ENCODE data around the gene RAMP3.
A peak's percentile ranks its signal among the peaks of the same experiment; 100 is the strongest.
"Not testable (repeated sequence)": the region's sequence is repeated elsewhere in the genome, so short reads cannot be mapped to it uniquely, and the experiment has no call there.

Gene RAMP3

DNA sequence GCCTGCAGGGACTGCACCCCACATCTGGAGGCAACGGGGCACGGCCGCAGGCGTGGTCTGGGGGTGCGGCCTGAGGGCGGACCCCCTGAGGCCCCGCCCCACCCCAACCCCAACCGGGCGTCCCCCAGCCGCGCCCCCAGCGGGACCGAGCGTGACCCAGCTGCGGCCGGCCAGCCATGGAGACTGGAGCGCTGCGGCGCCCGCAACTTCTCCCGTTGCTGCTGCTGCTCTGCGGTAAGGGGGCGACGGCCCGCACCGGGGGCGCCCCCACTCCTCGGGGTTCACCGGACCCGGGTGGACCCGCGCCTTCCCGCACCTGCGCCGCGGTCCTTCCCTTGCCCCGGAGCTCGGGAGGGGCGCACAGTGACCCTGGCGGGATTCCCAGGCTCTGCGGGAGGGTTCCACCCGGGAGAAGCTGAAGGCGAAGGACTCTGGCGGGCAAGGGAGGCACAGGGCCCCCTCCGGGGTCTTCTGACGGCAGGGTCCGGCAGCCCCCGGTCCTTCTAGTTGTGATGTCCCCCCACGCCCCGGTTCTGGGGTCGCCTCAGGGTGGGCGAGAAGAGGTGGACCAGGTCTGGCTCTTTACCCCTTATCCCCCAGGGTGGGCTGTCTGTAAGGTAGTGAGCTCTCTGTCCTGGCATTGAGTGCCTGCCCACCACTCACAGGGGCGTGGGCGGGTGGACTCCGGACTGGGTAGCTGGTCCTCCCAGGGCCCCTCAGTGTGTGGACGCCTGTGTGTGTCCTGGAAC is at the start of gene RAMP3:
TSS of gene RAMP3 (plus strand) at position 139 of the 749 bp plus-strand sequence. CDS start at position 177, 38 bp downstream.
- no peak for DNase-seq (ENCODE audit: low spot score)

DNA sequence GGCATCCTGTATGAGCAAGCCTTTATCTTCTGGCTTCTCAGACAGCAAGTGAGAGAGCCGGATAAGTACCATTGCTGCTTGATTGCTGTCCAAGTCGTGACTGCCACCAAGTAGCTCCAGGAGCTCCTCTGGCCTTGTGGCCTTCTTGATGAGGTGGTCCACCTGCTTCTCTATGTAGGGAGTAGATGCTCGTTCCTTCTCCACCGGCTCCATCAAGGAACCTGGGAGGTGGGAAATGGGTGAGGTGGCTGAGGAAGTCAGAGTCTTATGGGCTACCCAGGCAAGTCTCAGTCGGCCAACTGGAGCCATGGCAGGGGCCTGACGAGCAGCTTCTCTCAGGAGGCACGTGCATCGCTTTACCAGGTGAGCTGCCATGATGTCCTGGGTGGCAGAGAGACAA is 48.7 kb upstream of the RAMP3 start:
- DNase-seq (ENCODE audit: low spot score), result no peak

DNA sequence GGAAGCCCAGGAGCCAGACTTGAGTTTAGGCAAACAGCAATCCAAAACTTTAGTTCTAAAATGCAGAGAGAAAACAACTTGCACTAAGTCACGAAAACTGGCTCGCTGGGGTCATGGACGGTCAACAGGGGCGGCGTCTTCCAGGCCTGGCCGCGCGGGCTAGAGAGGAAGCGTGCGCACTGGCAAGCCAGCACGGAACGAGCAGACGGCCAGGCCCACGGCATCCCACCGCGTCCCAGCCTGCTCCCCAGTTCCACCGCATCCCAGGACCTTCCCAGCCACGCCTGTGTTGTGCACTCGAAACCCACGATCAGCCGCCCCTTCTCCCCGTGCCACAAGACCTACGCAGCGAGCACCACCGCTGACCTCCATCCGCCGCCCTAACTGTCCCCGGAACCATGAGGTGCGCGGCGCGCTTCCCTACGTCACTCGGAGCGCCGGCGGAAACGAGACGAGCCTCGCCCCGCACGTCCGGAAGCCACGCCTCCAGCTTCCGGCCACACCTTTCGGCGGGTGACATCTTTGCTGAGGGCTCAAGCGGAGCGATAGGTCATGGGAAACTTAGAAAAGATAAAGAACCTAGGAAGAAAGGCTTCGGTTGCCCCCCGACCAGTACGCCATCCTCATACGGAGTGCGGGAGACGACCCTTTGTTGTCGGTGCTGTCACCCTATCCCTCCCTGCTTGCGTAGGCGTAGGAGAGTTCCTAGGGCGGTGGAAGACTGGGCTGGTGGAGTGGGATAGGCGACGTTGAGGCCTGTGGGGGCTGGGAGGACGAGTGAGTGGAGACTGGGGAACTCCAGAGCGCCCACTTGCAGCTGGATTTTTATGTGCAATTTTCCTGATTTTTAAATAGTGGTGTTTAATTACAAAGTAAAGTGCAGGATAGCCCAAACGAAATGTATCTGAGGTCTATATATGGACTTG is 46.0 kb upstream of the RAMP3 start, which contains the start of gene TBRG4:
TSS of gene TBRG4 (minus strand) at position 400 of the 926 bp plus-strand sequence. CDS start 2,460 bp downstream, outside the sequence.
- peak; percentile 94 for DNase-seq (ENCODE audit: low spot score)

DNA sequence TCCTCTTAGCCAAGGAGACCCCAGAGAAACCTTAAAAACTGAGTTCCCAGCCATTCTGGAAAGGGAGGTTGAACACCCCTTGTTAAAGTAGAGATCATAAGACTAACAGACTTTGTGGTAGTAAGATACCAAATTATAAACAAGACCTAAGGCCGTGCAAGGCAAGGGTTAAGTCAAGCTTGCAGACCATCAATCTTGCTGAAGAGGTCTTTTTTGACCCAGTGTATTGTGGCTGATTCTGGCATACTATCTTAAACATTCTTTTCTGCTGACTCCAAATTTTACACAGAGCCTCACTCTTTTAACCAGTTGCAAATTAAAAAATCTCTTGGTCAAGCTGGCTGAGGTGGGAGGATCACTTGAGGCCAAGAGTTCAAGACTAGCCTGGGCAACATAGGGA is 44.9 kb upstream of the RAMP3 start:
- no peak for DNase-seq (ENCODE audit: low spot score)

DNA sequence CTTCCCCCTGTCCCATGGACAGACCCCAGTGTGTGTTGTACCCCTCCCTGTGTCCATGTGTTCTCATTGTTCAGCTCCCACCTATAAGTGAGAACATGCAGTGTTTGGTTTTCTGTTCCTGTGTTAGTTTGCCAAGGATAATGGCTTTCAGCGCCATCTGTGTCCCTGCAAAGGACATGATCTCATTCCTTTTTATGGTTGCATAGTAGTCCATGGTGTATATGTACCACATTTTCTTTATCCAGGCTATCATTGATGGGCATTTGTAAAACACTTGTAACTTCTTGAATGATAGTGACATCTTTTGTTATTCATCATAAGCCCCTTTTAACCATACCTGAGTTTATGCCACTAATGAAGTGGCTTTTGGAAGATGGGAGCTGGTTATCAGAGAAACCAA is 43.3 kb upstream of the RAMP3 start:
- DNase-seq (ENCODE audit: low spot score), result not testable (repeated sequence)

GRCh38 chr7:45114926-45115325 is 42.7 kb upstream of the RAMP3 start:
- no peak for DNase-seq (ENCODE audit: low spot score)

DNA sequence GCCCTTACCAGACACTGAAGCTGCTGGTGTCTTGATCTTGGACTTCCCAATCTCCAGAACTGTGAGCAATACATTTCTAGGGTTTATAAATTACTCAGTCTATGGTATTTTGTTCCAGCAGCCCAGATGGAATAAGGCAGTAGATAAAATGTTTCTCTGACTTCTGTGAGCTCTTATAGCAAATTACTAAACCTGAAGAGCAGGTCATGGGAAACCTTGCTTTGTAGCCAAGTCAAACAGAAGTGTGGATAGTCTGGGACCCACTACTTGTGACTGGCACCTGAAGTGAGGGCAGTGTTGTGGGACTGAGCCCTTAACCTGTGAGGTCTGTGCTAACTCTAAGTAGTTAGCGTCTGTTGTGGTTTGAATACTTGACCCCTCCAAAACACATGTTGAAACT is 41.5 kb upstream of the RAMP3 start:
- DNase-seq (ENCODE audit: low spot score), result no peak

- DNase-seq (ENCODE audit: low spot score), result no peak
Observed at GRCh38 chr7:45117582-45117981, 40.0 kb upstream of the RAMP3 start.

DNA sequence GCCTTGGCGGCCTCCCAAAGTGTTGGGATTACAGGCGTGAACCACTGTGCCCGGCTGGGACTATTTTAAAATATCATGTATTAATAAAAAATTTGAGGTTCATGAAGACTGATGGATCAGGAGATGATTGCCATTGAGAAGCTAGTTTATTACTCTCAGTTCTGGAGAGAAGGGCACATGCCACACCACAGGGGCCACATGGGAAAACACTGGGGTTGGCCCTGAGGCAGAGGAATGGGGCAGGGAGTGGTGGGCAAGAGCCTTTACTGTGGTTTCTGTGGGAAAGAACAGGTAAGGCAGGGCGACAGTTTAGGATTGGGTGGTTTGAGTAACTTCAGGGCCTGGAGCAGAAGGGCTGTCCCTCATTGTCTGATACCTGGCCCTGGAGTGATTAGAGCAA is 39.3 kb upstream of the RAMP3 start:
- DNase-seq (ENCODE audit: low spot score), result no peak

DNA sequence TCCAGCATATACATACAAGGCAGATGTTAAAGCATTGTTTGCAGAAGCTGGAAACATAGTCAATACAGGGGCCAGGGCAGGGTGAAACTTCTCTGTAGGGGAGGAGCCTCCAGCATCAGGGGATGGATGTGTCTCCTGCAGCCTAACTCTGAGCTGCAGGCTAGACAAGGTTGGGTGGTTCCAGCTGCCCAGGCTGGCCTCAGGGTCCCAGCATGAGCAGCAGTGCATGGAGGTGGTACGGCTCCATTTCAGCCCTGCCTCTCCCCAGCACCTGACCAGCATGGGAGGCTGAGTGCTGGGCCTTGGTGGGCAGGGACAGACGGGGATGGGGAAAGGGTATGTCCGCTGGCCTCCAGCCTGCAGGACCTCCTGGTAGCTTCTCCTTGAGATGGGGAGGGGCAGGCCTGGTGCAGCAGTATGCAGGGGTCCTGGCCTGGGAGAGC is 38.7 kb upstream of the RAMP3 start:
- DNase-seq (ENCODE audit: low spot score), result no peak

- DNase-seq (ENCODE audit: low spot score), result no peak
Observed at GRCh38 chr7:45119550-45119949, 38.0 kb upstream of the RAMP3 start.

DNA sequence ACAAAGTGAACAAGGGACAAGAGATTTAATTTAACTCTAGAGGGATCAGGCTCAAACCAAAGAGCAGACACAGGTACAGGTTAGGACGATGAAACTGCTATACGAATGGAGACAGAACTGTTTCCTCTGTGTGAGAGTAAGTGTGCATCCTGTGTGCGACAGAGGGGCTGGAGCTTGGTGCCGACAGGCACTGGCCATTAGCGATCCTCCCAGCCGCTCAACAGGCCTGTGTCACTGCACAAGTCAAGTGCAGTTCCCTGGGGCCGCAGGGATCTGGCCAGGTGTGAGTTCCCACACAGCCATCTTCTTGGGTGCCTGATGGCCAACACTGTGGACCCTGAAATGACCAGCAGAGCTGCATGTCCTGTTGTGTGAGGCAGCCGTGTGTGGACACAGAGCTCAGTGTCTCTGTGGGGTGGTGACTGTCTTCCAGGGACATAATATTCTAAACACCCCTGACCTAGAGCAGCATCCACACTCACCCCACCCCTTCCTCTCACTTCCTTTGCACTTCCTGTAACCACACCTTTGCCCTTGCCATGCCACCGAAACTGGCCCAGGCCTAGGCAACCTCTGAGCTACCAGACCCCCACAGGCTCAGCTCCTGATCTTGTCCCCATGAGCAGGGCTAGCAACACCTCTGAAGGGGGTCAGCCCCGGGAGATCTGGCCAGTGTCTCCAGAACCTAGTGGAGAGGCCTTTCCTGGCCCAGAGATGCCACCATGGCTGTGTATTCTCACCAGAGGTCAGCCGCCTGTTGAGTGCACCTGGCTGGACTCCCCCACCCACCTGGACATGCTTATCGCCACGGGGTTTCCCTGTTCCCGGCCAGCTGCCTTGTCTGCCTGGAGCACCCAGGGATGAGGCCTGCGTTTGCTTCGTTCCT is 34.4 kb upstream of the RAMP3 start:
- DNase-seq (ENCODE audit: low spot score), result no peak

DNA sequence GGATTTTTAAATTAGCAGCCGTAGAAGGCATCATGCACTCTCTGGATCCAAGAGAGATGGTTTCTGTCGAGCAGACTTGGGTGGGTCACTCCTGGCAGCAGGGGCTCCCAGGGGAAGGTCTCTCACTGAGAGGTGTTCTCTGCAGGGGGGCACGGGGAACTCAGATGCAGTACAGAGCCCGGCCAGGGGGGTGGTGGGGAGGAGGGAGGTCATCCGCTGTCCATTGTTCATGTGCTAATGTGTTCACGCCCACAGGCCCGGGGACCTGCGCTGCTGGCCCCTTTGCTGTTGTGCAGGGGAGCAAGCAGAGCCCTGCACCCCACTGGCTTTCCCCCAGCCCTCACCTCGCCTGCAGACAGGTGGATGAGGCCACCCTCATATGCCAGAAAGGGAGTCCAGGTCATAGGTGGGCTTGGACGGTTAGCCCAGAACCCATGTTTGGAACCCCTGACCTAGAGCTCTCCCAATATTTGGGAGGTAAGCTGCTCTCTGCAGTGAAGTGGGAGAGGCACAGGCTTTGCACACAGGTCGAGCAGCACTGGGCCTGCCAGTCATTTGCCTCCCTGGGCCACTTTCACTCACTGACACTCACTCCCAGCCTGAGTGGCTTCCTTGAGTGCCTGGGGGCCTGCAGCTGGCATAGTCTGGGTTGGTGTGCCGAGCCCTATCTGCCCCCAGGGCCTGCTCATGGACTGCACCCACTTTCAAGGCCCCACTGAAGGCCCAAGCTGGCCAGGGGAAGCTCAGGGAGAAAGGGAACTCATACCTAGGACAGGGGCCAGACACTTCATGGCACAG is 33.5 kb upstream of the RAMP3 start:
- no peak for DNase-seq (ENCODE audit: low spot score)

GRCh38 chr7:45125193-45125904 is 32.2 kb upstream of the RAMP3 start:
- DNase-seq (ENCODE audit: low spot score), result no peak

DNA sequence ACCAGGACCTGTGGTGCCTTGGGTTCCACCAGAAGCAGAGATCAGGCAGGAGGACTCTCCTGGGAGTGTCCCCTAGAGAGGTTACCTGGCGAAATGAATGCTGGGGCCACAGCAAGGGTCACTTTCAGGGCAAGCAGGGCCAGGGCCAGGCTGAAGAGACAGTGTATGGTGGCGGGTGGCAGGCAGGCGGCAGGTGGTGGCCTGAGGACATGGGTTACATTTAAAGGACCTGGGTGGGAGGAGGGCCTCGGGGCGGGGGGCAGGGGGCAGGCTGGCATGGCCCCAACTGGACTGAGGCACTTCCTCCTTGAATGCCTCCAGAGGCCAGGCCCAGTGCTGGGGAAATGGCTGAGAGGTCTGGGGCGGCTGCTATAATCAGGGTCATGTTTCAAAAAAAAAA is 31.4 kb upstream of the RAMP3 start:
- no peak for DNase-seq (ENCODE audit: low spot score)

GRCh38 chr7:45126920-45127319 is 30.7 kb upstream of the RAMP3 start:
- no peak for DNase-seq (ENCODE audit: low spot score)

DNA sequence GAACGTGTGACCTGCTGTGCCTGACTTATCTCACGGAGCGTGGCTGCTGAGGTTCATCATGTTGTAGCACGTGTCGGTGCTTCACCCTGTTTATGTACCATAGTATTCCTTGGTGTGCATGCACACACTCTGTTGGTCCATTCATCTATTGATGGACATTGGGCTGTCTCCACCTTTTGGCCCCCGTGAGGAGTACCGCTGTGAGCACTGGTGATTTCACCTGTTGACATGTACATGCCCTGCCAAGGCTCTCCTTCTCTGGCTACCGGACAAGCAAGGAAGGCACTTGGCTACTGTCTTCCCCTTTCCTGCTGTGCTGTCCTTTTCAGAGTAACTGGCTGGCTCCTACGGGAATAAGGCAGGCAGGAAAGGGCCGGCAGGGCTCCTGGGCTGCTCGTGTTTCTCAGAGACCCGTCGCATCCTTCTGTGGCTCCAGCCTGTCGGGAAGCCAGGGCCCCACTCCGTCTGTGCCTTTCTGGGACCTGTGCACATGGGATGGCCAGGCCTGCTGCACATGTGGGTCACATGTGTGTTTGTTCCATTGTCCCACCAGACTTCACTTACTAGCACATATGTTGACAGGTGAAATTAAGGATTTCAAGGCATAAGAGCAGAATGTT is 28.3 kb upstream of the RAMP3 start:
- DNase-seq (ENCODE audit: low spot score), result no peak

DNA sequence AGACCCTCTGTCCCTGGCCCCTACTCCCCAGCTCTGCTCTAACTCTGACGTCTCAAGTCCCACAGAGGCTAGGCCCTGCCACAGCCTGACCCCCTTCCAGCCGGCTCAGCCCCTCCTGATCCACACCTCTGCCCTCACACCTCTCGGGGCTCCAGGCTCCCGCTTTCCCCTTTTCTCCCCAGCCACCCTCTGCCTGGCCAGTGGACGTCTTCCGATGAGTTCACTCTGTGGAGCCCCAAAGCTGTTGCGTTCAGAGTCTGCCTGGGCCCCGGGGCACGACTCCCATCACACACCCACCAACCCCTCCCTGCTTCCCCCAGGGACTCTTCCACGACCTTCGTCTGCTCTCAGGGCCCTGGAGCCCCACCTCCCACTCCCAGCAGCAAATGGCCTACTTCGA is 27.7 kb upstream of the RAMP3 start:
- no peak for DNase-seq (ENCODE audit: low spot score)

DNA sequence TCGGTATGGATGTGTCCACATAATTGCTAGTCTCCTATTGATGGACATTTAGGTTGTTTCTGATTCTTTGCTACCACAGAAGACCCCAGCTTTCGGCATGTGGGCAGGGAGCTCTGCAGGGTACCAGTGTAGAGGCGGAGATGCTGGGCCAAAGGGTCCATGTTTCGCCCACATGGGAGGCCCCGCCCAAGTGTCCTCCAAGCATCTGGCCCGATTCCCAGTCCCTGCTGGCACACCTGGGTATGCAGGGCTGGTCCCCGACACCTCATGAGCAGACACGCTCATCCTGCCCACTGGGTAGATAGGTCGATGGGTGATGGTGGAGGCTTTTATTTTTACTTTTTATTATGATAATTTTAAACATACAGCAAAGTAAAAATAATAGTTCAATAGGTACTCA is 26.7 kb upstream of the RAMP3 start:
- no peak for DNase-seq (ENCODE audit: low spot score)

DNA sequence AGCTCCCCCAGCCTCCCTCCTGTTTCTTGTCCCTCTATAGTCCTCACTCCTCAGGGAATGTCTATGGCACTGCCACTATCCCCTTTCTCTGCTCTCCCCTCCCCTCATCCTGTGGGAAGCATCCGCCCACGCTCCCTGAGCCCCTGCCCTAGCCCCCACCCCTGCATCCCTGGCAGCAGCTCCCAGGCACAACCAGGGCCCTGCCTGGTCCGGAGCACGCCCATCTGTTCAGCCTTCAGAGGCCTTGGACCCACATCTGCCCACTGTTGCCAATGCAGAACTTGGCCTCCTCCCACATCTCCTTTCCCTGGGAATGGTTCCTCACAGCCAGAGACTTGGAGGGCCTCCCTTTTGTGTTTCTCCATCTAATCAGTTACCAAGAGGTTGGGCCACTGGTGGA is 25.7 kb upstream of the RAMP3 start:
- no peak for DNase-seq (ENCODE audit: low spot score)
